Fibroblast of mammary gland (primary cell): Measurements from ENCODE around the gene SPEF2.

Experiments
- DNase-seq: peaks from one replicate; pipeline ENCODE4 v3.0.0-alpha.2; 2010; ENCODE audit warnings: low read depth
- H3K4me3 ChIP-seq: 2 replicates; pipeline ENCODE4 v1.5.1; 2011; ENCODE audit warnings: low read depth, mild to moderate bottlenecking, low read length, moderate library complexity; ENCODE audit not compliant: control insufficient read depth
- TF ChIP-seq, protein P1 (sequence below): conservative IDR thresholded peaks from 2 replicates; pipeline ENCODE4 v1.5.1; 2011; ENCODE audit warnings: low read depth, low read length, inconsistent platforms; ENCODE audit not compliant: control insufficient read depth, insufficient read depth

Gene SPEF2

GRCh38 chr5:35823347-35824098 is 205.9 kb downstream of the SPEF2 start:
- no peak for DNase-seq
- TF ChIP-seq, protein P1, sequence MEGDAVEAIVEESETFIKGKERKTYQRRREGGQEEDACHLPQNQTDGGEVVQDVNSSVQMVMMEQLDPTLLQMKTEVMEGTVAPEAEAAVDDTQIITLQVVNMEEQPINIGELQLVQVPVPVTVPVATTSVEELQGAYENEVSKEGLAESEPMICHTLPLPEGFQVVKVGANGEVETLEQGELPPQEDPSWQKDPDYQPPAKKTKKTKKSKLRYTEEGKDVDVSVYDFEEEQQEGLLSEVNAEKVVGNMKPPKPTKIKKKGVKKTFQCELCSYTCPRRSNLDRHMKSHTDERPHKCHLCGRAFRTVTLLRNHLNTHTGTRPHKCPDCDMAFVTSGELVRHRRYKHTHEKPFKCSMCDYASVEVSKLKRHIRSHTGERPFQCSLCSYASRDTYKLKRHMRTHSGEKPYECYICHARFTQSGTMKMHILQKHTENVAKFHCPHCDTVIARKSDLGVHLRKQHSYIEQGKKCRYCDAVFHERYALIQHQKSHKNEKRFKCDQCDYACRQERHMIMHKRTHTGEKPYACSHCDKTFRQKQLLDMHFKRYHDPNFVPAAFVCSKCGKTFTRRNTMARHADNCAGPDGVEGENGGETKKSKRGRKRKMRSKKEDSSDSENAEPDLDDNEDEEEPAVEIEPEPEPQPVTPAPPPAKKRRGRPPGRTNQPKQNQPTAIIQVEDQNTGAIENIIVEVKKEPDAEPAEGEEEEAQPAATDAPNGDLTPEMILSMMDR, result no peak

GRCh38 chr5:35826056-35826455 is 208.4 kb downstream of the SPEF2 start:
- TF ChIP-seq, protein P1, result no peak

More at GRCh38 chr5:35823347-35824098, 205.9 kb downstream of the SPEF2 start:
- no peak overlapping the region for H3K4me3 ChIP-seq

DNA sequence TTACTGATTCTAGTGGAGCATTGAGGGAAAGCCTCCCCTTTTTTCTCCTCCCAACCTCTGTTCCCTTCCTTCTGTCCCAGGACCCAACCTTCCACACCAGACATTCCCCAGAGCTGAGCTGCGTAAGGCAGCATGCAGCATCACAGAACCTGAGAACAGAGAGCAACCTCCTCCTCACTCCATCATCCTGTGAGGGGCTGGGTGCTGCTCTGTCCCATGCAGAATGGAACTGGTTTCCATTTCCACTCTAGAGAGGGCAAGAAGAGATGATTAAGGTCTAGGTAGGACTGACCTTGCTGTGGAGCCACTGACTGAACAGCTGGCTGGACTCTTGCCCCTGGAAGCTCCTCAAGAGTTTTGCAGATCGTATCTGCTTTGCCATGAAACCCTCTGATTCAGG is 208.9 kb downstream of the SPEF2 start:
- TF ChIP-seq, protein P1, result no peak
- H3K4me3 ChIP-seq, result no peak overlapping the region
- DNase-seq, result no peak

More at GRCh38 chr5:35826056-35826455, 208.4 kb downstream of the SPEF2 start:
- no peak overlapping the region for H3K4me3 ChIP-seq
- DNase-seq, result no peak

- peak; percentile 22 for DNase-seq
- H3K4me3 ChIP-seq, result no peak overlapping the region
- TF ChIP-seq, protein P1, result no peak
Observed at GRCh38 chr5:35828082-35828598, 210.5 kb downstream of the SPEF2 start.

GRCh38 chr5:35830587-35830986 is 212.9 kb downstream of the SPEF2 start:
- H3K4me3 ChIP-seq, result no peak overlapping the region
- TF ChIP-seq, protein P1, result no peak
- no peak for DNase-seq

- H3K4me3 ChIP-seq, result no peak overlapping the region
- DNase-seq, result no peak
- TF ChIP-seq, protein P1, result no peak
Observed at GRCh38 chr5:35832762-35833161, 215.1 kb downstream of the SPEF2 start.
